Measurements from ENCODE around the gene CHKA. TPM values are rescaled to one million over a fixed set of nuclear protein-coding genes. Genes with fewer than 3 reads are reported as not detected.

The CHKA gene
- total and polyA plus RNA-seq, 8 donors: 17.4 to 110 (median 31.6) TPM

DNA sequence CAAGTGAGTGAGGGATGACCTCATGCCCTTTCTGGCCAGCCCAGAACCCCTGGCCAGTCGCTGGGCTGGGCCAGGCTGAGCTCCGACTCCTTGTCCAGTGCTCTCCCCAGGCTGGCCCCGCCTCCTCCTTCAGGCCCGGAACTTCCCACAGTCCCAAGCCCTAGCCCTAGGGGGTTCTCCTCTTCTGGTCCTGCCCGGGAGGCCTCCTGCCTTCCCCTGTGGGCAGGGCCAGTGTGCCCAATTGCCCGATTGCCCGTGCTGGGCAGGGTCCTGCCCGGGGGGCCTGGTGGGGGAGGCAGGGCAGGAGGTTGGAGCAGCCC, 78.2 kb downstream of the CHKA start:
- peak overlapping the region; percentile 11 to 36 (median 16) for H3K27ac ChIP-seq
- H3K4me3 ChIP-seq: peak overlapping the region in 2 of 4 donors; percentile 4 to 57
- H3K36me3 ChIP-seq: peaks cover 0 to 10% (median 9%) of the 10 kb centered on the region in 3 donors
- WGBS, 2 donors: 32 to 46% methylated on average over 4 to 8 of the region's 8 CpGs
- H3K27me3 ChIP-seq: no peaks in the 10 kb centered on the region
- no peak for TF ChIP-seq CTCF (IDR thresholded peaks at IDR 0.05)
- FAIRE-seq (no peak), DNase-seq (peak in 3 of 6 donors; percentile 26 to 50 (median 33)), ATAC-seq (no peak)
- H3K4me1 ChIP-seq: peaks cover 7 to 31% (median 27%) of the 10 kb centered on the region in 3 donors
- H3K9me3 ChIP-seq: no peaks in the 10 kb centered on the region
- intact Hi-C loops (cut with DNase I): loop anchor here in 1 of 3 donors (10.0 kb wide), 1 partner anchor 162 kb away; no protein-coding TSS in a partner anchor

GRCh38 chr11:68042219-68043028, 78.8 kb downstream of the CHKA start:
- DNase-seq (peak in 5 of 6 donors; percentile 28 to 84 (median 52)), ATAC-seq (no peak), FAIRE-seq (no peak)
- Histone ChIP-seq H3K9me3 (no peaks in the 10 kb centered on the region), H3K27ac (peak overlapping the region; percentile 11 to 92 (median 50)), H3K36me3 (peaks cover 0 to 10% (median 9%) of the 10 kb centered on the region in 3 donors), H3K27me3 (no peaks in the 10 kb centered on the region), H3K4me3 (peak overlapping the region in 2 of 4 donors; percentile 57 to 70), H3K4me1 (peaks cover 12 to 37% (median 33%) of the 10 kb centered on the region in 3 donors)
- intact Hi-C loops (cut with DNase I): loop anchor here in 1 of 3 donors (10.0 kb wide), 1 partner anchor 162 kb away; no protein-coding TSS in a partner anchor
- WGBS, 2 donors: 43 to 49% methylated on average over 26 to 27 of the region's 27 CpGs
- TF ChIP-seq CTCF (IDR thresholded peaks at IDR 0.05): no peak

DNA sequence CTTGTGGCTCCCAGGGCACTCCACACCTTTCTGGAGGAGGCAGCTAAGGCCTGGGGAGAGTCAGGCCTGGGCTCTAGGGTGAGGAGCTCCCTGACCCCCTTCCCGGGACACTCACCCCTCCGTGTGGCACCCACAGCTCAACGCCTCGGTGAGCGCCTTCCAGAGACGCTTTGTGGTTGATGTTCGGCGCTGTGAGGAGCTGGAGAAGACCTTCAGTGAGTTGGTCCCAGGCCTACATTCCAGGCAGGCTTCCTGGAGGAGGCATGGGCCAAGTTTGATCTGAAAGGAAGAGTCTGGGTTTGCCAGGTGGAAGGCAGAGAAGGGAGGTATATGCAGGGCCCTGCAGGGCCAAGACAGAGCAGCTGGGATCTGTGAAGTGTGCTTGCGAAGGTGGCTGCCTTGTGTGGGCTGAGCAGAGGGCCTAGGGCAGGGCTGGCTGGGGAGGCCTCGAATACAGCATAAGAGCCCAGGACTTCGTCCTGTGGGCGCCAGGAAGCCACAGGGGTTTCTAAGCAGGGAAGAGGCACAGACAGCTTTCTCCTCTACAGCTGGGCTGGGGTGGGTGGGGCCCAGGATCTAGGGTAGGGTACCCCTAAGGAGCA, 79.5 kb downstream of the CHKA start:
- FAIRE-seq: no peak
- no peak for TF ChIP-seq CTCF (IDR thresholded peaks at IDR 0.05)
- intact Hi-C loops (cut with DNase I): loop anchor here in 1 of 3 donors (10.0 kb wide), 1 partner anchor 163 kb away; no protein-coding TSS in a partner anchor
- WGBS, 2 donors: 43 to 57% methylated on average over 12 of the region's 12 CpGs
- no peaks in the 10 kb centered on the region for H3K9me3 ChIP-seq
- no peak for ATAC-seq
- H3K27me3 ChIP-seq: no peaks in the 10 kb centered on the region
- peak overlapping the region; percentile 89 to 95 (median 92) for H3K27ac ChIP-seq
- H3K4me1 ChIP-seq: peaks cover 19 to 44% (median 40%) of the 10 kb centered on the region in 3 donors
- DNase-seq: no peak
- H3K36me3 ChIP-seq: peaks cover 0 to 10% (median 9%) of the 10 kb centered on the region in 3 donors
- H3K4me3 ChIP-seq: peak overlapping the region in 2 of 4 donors; percentile 57 to 70

- Histone ChIP-seq H3K4me3 (peak overlapping the region; percentile 39 to 72 (median 64)), H3K9me3 (no peaks in the 10 kb centered on the region), H3K4me1 (peaks cover 21 to 45% (median 37%) of the 10 kb centered on the region in 3 donors), H3K27ac (peak overlapping the region; percentile 89 to 95 (median 92)), H3K27me3 (no peaks in the 10 kb centered on the region), H3K36me3 (peaks cover 0 to 10% (median 9%) of the 10 kb centered on the region in 3 donors)
- peak; percentile 6 to 28 (median 13) for ATAC-seq
- DNase-seq: peak; percentile 56 to 88 (median 75)
- no peak for TF ChIP-seq CTCF (IDR thresholded peaks at IDR 0.05)
- 34 to 44% methylated on average over 20 to 23 of the region's 23 CpGs for WGBS, 2 donors
- intact Hi-C loops (cut with DNase I): loop anchor here in 1 of 3 donors (10.0 kb wide), 1 partner anchor 164 kb away; no protein-coding TSS in a partner anchor
- FAIRE-seq: no peak
These were observed 80.1 kb downstream of the CHKA start for GRCh38 chr11:68040957-68041591.
